HL-60 (cell line): ENCODE data around the gene CCDC69.

Experiments
- DNase-seq, 2 experiments: peaks; one replicate each; pipeline ENCODE4 v3.0.0-alpha.2; 2010 to 2020; ENCODE audit warnings: low read depth in 1 of 2, low spot score in 1 of 2
- H3K27ac ChIP-seq: fragments of 250-450 bp; sonication (Bioruptor Pico); replicated peaks from 2 replicates; pipeline ENCODE4 v1.5.1; 2020; ENCODE audit warnings: mild to moderate bottlenecking, moderate library complexity
- H3K27me3 ChIP-seq: fragments of 250-450 bp; sonication (Bioruptor Pico); 2 replicates; pipeline ENCODE4 v1.5.1; 2021; ENCODE audit warnings: mild to moderate bottlenecking, moderate library complexity; ENCODE audit not compliant: insufficient read depth, poor library complexity, severe bottlenecking
- H3K4me3 ChIP-seq: replicated peaks from 2 replicates; pipeline ENCODE4 v1.5.1; 2011; ENCODE audit warnings: mild to moderate bottlenecking, control low read depth, low read length; ENCODE audit not compliant: insufficient read depth
- CTCF ChIP-seq: IDR thresholded peaks from one replicate; pipeline ENCODE4 v1.5.1; 2011; ENCODE audit warnings: low read length, control low read depth, inconsistent platforms; ENCODE audit not compliant: insufficient read depth
- GABPA ChIP-seq: IDR thresholded peaks from 2 replicates; pipeline ENCODE4 v1.6.1; 2012; ENCODE audit warnings: low read depth
- POLR2AphosphoS5 ChIP-seq: IDR thresholded peaks from 2 replicates; pipeline ENCODE4 v1.6.1; 2012; ENCODE audit warnings: low read depth
- SPI1 ChIP-seq: IDR thresholded peaks from 2 replicates; pipeline ENCODE4 v1.6.1; 2012; ENCODE audit warnings: low read depth, mild to moderate bottlenecking, borderline replicate concordance
- TF ChIP-seq, protein P1 (sequence below): IDR thresholded peaks from 2 replicates; pipeline ENCODE4 v1.6.1; 2012; ENCODE audit warnings: low read depth; ENCODE audit not compliant: insufficient replicate concordance

CCDC69 gene

DNA sequence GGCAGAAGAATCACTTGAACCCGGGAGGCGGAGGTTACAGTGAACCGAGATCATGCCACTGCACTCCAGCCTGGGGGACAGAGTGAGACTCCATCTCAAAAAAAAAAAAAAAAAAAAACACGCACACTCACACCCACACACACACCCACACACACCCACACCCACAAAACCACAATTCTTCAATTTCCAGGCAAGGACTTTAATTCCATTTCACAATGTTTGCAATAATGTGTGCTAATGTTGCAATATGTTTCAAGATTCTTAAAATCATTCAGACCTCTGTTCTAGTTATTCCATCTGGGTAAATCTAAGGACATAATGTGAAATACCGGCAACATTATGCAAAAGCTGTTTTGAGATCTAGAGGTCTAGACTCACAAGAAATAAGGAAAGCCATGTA lies 28.3 kb downstream of the CCDC69 start:
- Histone ChIP-seq H3K27ac (no peak overlapping the region), H3K4me3 (no peak overlapping the region), H3K27me3 (no peaks in the 10 kb centered on the region)
- peak; percentile 60 to 68 for DNase-seq
- no peak for TF ChIP-seq CTCF
- no peak for TF ChIP-seq SPI1
- peak; percentile 61 for TF ChIP-seq POLR2AphosphoS5

DNA sequence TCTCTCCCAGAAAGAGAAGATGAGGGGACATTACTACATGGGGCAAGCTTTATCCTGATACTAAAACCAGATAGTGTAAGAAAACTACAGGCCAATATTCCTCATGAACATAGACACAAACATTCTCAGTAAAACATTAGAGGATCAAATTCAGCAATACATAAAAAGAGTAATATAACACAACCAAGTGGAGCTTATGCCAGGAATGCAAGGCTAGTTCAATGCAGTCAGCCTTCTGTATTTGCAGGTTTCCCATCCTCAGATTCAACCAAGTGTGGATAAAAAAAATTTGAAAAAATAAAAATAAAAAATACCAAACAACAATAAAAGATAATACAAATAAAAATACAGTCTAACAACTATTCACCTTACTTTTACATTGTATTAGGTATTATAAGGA lies 31.3 kb downstream of the CCDC69 start:
- H3K4me3 ChIP-seq: no peak overlapping the region
- DNase-seq: no peak
- TF ChIP-seq, protein P1, sequence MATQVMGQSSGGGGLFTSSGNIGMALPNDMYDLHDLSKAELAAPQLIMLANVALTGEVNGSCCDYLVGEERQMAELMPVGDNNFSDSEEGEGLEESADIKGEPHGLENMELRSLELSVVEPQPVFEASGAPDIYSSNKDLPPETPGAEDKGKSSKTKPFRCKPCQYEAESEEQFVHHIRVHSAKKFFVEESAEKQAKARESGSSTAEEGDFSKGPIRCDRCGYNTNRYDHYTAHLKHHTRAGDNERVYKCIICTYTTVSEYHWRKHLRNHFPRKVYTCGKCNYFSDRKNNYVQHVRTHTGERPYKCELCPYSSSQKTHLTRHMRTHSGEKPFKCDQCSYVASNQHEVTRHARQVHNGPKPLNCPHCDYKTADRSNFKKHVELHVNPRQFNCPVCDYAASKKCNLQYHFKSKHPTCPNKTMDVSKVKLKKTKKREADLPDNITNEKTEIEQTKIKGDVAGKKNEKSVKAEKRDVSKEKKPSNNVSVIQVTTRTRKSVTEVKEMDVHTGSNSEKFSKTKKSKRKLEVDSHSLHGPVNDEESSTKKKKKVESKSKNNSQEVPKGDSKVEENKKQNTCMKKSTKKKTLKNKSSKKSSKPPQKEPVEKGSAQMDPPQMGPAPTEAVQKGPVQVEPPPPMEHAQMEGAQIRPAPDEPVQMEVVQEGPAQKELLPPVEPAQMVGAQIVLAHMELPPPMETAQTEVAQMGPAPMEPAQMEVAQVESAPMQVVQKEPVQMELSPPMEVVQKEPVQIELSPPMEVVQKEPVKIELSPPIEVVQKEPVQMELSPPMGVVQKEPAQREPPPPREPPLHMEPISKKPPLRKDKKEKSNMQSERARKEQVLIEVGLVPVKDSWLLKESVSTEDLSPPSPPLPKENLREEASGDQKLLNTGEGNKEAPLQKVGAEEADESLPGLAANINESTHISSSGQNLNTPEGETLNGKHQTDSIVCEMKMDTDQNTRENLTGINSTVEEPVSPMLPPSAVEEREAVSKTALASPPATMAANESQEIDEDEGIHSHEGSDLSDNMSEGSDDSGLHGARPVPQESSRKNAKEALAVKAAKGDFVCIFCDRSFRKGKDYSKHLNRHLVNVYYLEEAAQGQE: no peak
- TF ChIP-seq GABPA (no peak), CTCF (no peak), POLR2AphosphoS5 (no peak), SPI1 (no peak)
- no peak overlapping the region for H3K27ac ChIP-seq
- no peaks in the 10 kb centered on the region for H3K27me3 ChIP-seq

GRCh38 chr5:151191661-151192060 lies 32.2 kb downstream of the CCDC69 start:
- no peak overlapping the region for H3K4me3 ChIP-seq
- H3K27ac ChIP-seq: no peak overlapping the region
- TF ChIP-seq CTCF: no peak
- TF ChIP-seq, protein P1: no peak
- TF ChIP-seq SPI1: no peak
- no peak for TF ChIP-seq GABPA
- TF ChIP-seq POLR2AphosphoS5: no peak
- DNase-seq: no peak
- no peaks in the 10 kb centered on the region for H3K27me3 ChIP-seq

GRCh38 chr5:151189151-151189550 lies 34.7 kb downstream of the CCDC69 start:
- H3K4me3 ChIP-seq: no peak overlapping the region
- H3K27ac ChIP-seq: no peak overlapping the region
- TF ChIP-seq CTCF (no peak), POLR2AphosphoS5 (no peak), GABPA (no peak), SPI1 (no peak)
- TF ChIP-seq, protein P1: no peak
- DNase-seq: no peak
- no peaks in the 10 kb centered on the region for H3K27me3 ChIP-seq
